ENCODE results near the gene HSDL1.

DNA sequence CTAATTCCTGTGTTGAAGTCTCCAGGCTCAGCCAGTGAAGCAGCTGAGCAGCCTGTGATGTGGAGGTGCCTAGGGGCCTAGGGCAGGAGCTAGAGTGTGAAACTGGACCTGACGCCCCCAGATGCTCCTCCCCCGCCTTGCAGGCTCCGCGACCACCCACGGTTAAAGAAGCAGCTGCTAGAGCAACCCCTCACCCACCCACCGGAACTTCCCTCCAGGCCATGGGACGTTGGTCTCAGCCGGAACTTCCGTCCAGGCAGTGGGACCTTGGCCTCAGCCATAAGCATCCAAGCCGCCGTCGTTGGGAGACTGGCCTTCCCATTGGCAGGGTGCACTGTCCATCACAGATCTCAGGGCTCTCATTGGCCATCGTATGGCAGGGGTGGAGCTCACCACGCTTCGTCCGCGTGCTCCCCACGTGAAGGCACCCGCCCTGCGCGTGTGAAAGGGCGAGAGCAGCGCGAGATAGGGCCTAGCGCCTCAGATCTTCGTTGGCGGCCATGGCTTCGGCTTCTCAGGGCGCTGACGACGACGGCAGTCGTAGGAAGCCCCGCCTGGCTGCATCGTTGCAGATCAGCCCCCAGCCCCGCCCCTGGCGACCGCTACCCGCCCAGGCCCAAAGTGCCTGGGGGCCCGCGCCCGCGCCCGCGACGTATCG is 45.9 kb upstream of the HSDL1 start, which contains the start of gene ADAD2:
- TF ChIP-seq CTCF (IDR thresholded peaks at IDR 0.05) (no peak), EP300 (IDR thresholded peaks at IDR 0.05) (no peak), POLR2A (IDR thresholded peaks at IDR 0.05) (no peak), POLR2AphosphoS5 (IDR thresholded peaks at IDR 0.05) (no peak)
